ENCODE results near the gene TSHZ2. TPM values are rescaled to one million over a fixed set of nuclear protein-coding genes. Genes with fewer than 3 reads are reported as not detected.

The TSHZ2 gene
- total RNA-seq, 1 donor = 3.6 TPM

DNA sequence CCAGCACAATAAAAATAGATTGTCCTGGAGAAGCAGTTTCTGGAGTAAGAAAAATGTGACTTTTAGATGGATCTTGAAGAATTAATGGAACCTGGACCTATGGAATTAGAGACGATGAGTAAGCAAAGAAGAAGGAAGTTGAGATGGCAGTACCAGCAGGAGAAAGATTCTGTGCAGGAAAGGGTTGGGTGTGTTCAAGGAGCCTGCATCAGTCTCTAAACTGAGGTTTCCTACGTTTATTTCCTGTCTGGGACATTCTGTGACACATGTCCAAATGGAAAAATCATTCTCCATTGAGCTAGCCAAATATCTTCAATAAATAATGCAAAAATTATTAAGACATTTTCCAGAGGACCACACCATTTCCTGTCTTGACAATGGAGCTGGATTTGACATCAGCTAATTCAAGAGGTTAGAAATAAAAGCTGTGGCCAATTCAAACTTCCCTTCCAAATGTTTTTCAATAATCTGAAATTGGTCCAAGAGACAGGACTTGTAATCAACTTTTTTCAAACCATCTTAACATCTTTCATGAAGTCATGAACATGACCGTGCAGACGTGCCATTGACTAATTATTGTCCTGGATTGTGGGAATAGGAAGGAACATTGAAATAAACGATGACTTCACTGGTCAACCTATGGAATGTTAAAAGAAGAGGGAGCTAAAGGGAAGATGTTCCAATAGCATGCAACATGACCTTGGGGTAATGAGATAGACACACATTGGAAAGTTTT, 423.2 kb downstream of the TSHZ2 start:
- H4K20me1 ChIP-seq (ENCODE audit: insufficient read depth, low read length) = no peaks in the 10 kb centered on the region
- no peak overlapping the region for H3K4me2 ChIP-seq (ENCODE audit: insufficient read depth, low read length)
- TF ChIP-seq, protein P1, sequence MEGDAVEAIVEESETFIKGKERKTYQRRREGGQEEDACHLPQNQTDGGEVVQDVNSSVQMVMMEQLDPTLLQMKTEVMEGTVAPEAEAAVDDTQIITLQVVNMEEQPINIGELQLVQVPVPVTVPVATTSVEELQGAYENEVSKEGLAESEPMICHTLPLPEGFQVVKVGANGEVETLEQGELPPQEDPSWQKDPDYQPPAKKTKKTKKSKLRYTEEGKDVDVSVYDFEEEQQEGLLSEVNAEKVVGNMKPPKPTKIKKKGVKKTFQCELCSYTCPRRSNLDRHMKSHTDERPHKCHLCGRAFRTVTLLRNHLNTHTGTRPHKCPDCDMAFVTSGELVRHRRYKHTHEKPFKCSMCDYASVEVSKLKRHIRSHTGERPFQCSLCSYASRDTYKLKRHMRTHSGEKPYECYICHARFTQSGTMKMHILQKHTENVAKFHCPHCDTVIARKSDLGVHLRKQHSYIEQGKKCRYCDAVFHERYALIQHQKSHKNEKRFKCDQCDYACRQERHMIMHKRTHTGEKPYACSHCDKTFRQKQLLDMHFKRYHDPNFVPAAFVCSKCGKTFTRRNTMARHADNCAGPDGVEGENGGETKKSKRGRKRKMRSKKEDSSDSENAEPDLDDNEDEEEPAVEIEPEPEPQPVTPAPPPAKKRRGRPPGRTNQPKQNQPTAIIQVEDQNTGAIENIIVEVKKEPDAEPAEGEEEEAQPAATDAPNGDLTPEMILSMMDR (IDR thresholded peaks at IDR 0.05; ENCODE audit: extremely low read depth, low read depth, low read length) = no peak
- no peak overlapping the region for H2AFZ ChIP-seq (ENCODE audit: low read length)
- no peaks in the 10 kb centered on the region for H3K79me2 ChIP-seq (ENCODE audit: insufficient read depth, low read length)
- no peak overlapping the region for H3K4me3 ChIP-seq (ENCODE audit: insufficient read depth, low read length)
- H3K9me3 ChIP-seq (ENCODE audit: low read depth, low read length) = no peaks in the 10 kb centered on the region
- no peak for DNase-seq (ENCODE audit: insufficient read length, low spot score, missing footprints)
- H3K36me3 ChIP-seq (ENCODE audit: insufficient read depth, low read length) = no peaks in the 10 kb centered on the region
- no peaks in the 10 kb centered on the region for H3K4me1 ChIP-seq (ENCODE audit: insufficient read depth, low read length)
- H3K27me3 ChIP-seq (ENCODE audit: insufficient read depth, low read length) = no peaks in the 10 kb centered on the region
- H3K27ac ChIP-seq (ENCODE audit: low read depth, low read length) = no peak overlapping the region

DNA sequence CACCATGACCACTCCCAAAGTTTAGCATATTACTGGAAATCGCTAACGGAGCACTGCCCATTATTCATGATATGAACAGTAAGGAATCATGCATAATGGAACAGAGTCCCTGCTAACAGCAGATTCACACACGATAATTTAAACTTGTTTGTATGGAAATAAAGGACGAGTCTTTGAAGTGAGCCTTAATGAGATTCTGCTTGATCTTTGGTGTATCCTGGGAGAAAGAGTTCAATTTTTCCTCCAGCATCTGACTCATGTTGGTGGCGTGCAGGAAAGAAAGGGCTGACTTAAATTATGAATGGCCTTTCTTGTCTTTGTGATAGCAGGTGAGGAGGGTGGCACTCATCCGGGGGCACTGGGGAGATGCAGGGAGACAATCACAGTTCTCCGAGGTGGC, 426.9 kb downstream of the TSHZ2 start:
- Histone ChIP-seq H3K9me3 (ENCODE audit: low read depth, low read length) (no peaks in the 10 kb centered on the region), H3K27ac (ENCODE audit: low read depth, low read length) (no peak overlapping the region), H3K4me2 (ENCODE audit: insufficient read depth, low read length) (no peak overlapping the region), H4K20me1 (ENCODE audit: insufficient read depth, low read length) (no peaks in the 10 kb centered on the region), H3K36me3 (ENCODE audit: insufficient read depth, low read length) (no peaks in the 10 kb centered on the region), H3K27me3 (ENCODE audit: insufficient read depth, low read length) (no peaks in the 10 kb centered on the region), H3K4me3 (ENCODE audit: insufficient read depth, low read length) (no peak overlapping the region), H3K4me1 (ENCODE audit: insufficient read depth, low read length) (no peaks in the 10 kb centered on the region), H2AFZ (ENCODE audit: low read length) (no peak overlapping the region), H3K79me2 (ENCODE audit: insufficient read depth, low read length) (no peaks in the 10 kb centered on the region)
- TF ChIP-seq, protein P1 (IDR thresholded peaks at IDR 0.05; ENCODE audit: extremely low read depth, low read depth, low read length) = no peak
- no peak for DNase-seq (ENCODE audit: insufficient read length, low spot score, missing footprints)

DNA sequence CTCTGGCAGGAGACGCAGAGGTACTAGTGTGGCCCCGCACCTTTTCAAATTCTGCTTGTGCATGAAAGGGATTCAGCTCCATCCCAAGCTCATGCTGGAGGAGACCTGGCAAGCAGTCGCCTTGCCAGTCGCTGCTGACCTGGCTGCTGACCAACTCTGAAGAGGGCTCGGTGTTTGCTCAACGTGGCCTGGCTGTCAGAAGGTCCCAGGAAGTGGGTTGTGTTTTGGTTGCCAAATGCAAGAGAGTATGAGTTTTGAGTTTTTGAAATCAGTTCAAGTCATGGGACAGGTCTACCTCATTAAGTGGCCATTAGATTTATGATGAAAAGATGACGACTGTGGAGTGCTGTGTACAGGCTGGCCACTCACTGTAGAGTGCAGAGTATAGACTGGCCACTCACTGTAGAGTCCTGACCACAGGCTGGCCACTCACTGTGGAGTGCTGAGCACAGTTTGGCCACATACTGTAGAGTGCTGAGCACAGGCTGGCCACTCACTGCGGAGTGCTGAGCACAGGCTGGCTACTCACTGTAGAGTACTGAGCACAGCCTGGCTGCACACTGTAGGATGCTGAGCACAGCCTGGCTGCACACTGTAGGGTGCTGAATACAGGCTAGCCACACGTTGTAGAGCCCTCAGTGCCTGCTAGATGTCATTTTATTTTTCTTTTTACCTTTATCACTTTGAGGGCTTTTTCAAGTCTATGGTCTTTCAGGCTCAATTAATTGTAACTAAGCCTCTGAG, 427.6 kb downstream of the TSHZ2 start:
- Histone ChIP-seq H3K4me1 (ENCODE audit: insufficient read depth, low read length) (no peaks in the 10 kb centered on the region), H3K36me3 (ENCODE audit: insufficient read depth, low read length) (no peaks in the 10 kb centered on the region), H3K27ac (ENCODE audit: low read depth, low read length) (no peak overlapping the region), H3K4me2 (ENCODE audit: insufficient read depth, low read length) (no peak overlapping the region), H3K9me3 (ENCODE audit: low read depth, low read length) (no peaks in the 10 kb centered on the region), H2AFZ (ENCODE audit: low read length) (no peak overlapping the region), H3K79me2 (ENCODE audit: insufficient read depth, low read length) (no peaks in the 10 kb centered on the region), H4K20me1 (ENCODE audit: insufficient read depth, low read length) (no peaks in the 10 kb centered on the region), H3K4me3 (ENCODE audit: insufficient read depth, low read length) (no peak overlapping the region), H3K27me3 (ENCODE audit: insufficient read depth, low read length) (no peaks in the 10 kb centered on the region)
- no peak for DNase-seq (ENCODE audit: insufficient read length, low spot score, missing footprints)
- TF ChIP-seq, protein P1 (IDR thresholded peaks at IDR 0.05; ENCODE audit: extremely low read depth, low read depth, low read length) = no peak
